Suppressor macrophage (primary cell): ENCODE results near the gene HS3ST4.

Source experiments
- DNase-seq, 4 experiments: peaks; one replicate each; pipeline ENCODE4 v3.0.0-alpha.2; 2020 to 2022

HS3ST4 gene

DNA sequence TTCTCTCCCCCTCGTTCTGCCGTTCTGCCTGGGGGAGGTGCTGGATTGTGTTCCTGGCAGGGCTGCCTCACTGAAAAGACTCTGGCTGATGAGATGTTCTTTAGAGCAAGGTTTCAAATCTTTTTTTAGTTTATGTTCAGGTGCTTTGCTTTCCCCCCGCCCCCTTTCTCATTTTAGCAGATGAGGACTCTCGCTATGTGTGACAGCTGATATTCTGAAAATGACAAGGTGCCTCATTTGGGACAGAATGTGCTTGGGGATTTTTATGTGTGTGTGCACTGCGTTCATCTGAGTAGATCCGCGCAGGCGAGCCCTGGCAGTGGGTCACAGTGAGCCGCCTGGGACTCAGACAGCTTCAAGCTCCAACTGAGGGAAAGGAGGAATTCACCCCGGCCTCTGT, 205.9 kb downstream of the HS3ST4 start:
- no peak for DNase-seq

DNA sequence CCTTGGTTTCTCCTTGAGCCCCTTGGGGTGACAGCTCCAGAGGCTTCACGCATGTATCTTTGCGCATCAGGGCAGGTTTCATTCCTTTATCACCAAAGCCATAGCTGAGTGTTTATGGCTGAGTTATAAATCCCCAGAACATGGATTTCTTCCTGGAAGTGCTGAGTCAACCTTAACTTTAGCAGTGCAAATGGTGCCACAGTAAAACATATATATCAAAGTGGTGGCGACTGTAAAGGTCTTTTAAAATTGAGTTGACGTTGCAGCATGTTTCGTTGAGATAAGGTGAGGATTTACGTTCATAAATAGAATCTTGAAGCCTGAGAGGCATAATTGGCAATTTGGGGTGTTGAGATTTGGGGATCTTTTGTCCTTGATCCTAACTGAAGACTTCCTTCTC, 214.1 kb downstream of the HS3ST4 start:
- DNase-seq, result no peak

DNA sequence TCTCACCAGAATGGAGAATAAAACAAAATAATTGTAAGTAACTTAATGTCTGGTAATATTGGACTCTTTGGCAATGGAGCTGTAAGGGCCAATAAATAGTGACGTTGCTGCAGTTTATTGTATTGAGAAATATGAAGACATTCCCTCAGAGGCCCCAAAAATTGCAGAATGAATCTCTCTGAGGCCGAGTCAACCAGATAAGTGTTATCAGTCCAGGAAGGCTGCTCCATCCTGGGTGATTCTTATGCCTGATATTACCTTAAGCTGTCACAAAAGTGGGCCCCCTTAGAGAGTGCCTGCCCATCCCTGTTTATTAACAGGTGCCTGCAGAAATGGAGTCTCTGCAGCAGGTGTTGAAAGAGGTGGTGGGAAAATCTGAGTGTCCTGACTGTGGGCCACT, 219.2 kb downstream of the HS3ST4 start:
- no peak for DNase-seq

DNA sequence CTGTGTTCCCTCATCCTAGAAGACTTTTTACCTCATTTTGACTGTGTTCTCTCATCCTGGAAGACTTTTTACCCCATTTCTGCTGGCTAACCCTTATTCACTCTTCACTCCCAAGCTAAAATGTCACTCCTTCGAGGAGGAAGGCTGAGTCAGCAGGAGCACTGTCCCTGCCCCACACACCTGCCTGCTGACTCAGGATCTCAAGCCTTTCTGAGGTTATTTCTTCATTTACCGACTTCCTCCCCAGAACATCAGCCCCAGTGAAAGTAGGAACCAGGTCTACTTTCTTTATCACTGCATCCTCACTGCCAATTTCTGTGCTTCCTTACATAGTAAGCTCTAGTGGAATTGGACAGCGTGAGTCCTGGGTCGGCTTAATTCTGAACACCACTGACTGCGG, 220.6 kb downstream of the HS3ST4 start:
- DNase-seq, result no peak

DNA sequence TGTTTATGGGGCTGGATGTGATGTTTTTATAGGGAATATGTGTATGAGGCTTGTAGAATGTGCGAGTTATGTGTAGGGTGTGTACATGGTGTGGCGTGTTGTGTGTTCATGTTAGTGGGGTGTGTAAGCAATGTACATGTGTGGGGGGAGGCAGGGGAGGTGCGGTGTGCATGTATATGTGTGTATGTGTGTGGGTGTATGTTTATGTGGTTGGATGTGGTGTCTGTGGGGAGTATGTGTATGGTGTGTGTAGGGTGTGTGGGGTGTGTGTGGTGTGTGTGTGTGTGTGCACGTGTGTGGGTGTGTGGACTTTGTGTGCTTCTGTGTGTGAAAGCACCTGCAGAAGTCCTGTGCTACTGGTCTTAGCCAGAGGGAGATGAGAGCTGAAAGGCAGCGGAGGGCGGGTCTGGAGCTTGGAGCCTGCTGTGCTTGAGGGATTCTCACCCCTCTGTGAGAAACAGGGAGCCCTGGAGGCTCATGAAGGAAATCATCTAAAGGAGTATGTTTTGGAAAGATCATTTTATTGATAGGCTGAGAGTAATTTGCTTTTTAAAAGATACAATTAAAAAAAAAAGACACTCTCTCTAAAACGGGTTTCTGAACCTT, 222.7 kb downstream of the HS3ST4 start:
- DNase-seq, result no peak

DNA sequence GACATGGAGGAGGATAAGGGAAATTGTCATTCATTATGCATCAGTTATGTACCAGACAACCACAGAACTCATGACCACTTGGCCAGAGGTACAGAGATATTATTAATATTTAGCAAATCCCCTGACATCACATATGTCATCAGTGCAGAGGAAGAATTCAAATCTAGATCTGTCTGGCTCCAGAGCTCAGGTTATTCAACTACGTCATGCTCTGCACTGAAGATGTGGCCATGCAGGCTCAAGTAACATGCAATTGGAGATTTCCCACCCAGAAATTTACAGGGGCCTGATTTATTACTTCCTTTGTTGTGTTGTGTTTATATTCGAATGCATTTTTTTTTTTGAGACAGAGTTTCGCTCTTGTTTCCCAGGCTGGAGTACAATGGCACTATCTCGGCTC, 224.3 kb downstream of the HS3ST4 start:
- DNase-seq, result no peak

DNA sequence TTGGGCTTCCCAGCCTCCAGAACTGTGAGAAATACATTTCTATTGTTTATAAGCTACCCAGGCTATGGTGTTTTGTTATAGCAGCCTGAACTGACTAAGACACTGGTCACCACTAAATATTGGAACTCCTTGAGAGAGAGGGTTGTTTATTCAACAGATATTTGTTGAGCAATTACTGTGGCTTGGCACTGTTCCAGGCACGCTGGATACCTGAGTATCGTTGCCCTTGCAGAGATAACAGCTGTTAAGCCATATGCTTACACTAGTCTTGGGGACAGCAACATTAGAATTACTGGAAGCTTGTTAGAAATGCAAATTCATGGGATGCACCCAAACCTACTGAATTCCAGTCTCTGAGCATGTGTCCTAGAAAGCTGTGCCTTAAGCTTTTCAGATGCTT, 230.7 kb downstream of the HS3ST4 start:
- DNase-seq, result no peak

DNA sequence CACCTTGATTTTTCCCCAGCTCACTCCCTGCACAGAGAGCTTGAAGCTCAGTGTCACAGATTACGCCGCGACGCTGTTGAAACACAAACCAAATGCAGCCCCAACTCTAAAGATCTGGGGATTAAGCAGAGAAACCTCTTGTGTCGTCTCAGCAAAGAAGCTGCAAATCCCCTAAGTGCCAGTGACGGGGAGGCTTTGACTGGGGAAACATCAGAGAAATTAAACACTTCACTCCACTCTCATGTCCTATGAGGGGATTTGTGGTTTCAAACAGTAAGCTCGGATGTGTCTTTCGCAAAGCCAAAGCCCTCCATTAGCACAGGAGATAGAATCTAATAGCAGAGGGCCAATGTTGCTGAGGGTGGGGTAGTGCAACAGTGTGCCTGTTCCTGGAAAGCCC, 233.7 kb downstream of the HS3ST4 start:
- DNase-seq, result no peak

DNA sequence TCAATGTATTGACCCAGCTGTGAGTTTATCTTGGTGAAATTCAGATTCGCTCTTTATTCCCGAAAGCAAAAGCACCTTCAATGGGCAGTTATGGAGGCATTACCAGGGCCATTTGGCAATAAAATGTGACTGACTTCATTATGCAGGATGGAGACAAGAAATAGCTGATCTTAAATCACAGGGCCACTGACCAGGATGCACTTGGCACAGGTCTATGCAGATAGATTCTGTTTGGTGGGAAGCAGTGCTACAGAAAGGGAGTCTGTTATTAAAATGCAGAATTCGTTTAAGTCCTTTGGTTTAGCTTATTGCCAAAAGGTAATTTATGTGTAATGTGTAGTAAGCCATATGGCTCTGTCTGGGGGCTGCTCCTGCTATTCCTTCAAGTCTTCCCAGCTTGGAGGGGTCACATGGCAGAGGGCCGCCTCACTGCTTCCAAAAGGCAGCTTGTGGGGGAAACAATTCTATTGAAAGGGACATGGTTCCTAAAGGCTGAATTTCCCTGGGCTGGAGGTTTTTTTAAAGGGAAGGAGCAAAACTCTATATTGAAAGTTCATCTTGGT, 239.8 kb downstream of the HS3ST4 start:
- no peak for DNase-seq

DNA sequence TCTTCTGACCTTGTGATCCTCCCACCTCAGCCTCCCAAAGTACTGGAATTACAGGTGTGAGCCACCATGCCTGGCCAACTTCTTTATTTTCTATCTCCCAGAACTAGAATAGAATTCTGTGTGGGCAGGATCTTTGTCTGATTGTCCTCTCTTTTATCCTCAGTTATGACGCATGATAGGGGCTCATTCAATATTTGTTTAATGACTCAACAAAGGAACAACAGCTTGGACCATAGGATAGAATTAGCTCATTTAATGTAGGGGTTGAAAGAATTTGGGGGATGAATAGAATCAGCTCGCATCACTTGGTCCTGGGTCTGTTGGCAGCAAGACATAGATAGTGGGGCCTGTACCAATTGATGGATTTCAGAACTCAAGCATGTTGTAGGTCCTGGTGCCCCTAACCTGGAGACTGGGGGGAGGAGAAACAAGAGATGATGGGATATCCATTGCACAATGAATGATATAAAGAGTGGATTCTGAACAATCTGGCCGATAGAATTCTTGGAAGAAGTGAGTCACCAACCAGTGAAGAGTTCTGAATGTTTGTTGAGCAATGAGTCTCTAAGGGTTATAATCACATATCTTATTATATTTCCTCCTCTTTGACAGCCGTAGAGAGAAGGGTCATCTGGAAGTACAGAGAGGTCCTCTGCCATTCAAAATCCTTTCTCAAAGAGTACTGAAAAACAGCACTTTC, 250.2 kb downstream of the HS3ST4 start:
- no peak for DNase-seq

DNA sequence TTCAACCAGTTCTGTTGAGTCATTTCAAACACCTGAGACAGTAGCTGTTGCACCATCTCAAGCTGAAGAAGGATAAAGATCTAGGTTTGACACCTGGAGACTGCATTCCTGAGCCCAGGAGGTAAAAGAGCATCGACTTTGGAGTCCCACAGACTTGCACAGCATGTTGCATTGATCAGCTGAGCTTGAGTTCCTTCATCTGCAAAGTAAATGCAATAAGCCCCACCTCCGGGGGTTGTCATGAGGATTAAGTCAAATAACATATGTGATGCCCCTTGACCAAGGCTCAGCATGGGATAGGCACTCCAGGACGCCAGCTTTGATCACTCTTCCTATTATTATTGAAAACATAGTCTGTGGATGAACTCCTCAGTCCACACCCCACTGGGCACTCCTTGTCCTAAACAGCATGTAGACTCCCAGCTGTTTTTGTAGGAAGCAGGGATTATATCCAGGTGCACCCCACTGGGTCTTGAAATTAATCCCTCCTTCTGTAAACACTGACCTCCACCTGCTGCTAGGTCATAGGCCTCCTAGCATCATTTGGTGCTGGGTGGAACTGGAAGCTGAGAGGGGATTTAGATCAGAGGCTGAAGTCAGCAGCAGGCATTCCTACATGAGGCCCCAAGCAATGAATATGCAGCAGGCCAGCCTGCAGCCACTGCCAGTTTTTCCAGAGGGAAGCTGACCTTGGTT, 259.0 kb downstream of the HS3ST4 start:
- no peak for DNase-seq

DNA sequence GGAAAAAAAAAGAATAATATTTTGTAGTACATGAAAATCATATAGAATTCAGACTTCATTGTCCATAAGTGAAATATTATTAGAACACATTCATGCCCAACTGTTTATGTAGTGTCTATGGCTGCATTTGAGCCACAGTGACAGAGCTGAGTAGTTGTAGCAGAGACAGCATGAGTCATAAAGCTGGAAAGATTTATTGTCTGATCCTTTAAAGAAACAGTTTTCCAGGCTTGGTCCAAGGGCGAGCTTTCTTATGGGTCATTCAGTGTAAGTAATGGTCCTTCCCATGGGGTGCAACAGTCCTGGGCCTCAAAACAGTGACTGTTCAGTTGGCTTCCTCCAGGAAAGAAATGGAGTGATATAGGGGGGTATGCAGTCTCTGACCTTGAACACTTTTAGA, 260.2 kb downstream of the HS3ST4 start:
- DNase-seq, result no peak

DNA sequence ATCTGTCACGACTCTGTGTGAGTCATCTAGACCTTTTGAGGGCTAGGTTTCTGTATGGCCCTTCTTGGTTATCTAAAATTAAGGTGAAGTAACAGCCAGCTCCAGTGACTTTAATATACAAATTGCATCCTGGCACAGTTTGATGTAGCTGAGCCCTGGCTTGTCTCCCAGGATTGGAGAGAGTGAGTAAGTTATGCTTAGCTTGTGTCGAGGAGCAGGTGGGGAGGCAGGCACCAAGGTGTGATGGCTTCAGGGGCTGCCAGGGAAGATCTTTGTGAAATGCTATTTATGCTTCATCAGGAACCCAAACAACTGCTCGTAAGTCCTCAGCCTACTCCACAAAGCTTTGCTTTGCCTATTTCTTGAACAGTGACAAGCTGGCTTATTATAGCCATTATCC, 261.2 kb downstream of the HS3ST4 start:
- DNase-seq, result no peak

DNA sequence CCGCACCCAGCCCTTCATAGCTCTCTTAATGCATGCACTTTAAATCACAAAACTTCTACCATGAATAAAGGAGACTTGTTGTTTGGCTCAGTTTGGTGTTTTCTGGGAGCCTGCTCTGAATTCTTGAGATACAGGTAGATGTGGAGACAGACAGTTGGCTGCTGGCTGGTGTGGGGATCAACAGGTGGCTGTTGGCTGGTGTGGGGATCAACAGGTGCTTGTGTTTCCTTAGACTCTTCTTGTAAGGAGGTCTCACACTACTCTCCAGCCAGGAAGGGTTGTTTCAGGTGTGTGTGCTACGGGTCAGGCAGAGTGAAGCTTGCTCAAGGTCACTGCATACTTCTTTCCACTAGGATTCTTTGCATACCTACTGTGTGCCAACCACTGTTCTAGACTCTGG, 265.9 kb downstream of the HS3ST4 start:
- no peak for DNase-seq

DNA sequence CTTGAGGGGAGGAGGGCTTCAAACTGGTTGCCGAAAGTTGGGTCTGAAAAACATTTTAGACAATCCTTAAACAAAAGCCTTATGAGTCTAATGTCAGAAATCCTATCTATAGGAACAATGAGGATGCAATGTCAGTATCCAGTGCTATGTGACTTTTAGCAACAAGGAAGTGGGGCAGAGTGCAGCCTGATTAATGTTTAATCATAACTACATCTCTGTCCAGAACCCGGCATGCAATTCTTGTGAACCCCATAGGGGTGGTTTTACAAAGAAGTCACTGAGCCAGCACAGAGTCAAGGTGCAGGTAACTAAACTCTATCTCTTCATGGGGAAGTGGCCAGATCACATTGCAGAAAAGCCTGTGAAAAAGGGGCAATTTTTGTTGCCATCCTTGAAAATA, 267.5 kb downstream of the HS3ST4 start:
- DNase-seq, result no peak

DNA sequence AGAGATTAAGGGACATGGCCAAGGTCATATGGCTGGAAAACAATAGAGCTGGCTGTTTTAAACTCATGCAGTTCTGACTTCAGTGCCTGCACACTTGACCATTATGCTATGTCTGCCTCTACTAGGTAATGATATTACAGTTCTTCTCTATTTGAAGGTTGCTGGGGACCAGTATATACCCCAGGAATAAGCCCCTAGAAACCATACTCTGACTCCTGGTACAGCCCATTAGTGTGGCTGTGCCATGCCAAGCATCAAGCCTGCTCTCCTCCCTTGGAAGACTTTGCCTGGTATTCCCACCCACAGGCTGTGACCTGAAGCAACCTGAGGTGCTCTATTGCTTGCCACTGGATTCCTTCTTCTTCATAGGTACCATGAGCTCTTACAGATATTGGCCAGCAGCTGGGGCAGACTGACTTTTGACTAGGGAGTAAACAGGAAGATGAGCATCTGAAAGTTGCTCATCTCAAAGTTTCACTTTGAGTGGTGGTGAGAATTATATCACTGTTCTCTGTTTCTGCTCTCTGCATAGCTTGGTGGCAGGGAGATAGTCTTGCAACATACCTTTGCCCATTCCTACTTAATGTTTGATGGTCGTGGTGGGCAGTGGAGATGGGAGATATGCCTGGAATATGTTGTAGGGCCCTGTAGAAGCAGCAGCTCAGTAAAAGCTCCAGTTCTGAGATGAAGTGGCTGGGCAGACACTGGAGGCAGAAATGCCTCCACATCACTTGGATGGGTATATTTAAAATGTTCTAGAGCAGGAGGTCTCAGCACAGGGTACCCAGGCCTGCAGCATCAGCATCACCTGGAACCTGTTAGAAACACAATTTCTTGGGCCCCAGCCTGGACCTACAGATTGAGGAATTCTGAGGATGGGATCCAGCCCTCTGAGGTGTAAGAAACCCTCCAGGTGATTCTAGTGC, 274.7 kb downstream of the HS3ST4 start:
- DNase-seq, result no peak

DNA sequence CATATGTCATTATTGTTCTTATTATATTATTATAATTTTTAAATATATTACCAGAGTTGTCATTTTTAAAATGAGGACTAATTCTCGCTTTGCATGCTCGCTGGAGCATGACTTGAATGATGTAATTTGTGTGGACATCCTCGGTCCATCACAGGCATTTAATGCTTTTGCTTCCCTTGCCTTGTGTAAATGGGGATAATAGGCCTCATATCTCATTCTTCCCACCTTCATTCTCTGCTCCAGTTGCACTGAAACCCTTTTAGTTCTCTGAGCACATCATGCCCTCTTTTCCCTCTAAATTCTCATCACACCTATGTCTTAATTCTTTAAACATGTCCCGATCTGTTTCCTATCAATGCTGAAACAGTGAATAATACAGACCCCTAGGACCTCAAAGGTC, 285.4 kb downstream of the HS3ST4 start:
- no peak for DNase-seq

DNA sequence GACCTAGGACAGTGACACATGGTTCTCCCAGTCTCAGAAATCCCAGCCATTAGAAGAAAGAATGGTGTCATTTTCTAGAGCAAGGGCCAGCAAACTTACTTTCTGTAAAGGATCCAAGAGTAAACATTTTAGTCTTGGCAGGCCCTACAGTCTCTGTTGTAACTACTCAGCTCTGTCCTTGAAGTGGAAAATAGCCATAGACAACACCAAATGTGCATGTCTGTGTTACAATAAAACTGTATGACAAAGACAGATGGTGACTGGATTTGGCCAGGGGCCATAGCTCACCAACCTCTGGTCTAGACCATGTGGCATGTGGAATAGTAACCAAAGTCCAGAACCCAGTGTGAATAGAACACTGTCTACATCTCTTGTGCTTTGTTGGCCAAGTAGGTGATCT, 286.5 kb downstream of the HS3ST4 start:
- DNase-seq, result no peak

DNA sequence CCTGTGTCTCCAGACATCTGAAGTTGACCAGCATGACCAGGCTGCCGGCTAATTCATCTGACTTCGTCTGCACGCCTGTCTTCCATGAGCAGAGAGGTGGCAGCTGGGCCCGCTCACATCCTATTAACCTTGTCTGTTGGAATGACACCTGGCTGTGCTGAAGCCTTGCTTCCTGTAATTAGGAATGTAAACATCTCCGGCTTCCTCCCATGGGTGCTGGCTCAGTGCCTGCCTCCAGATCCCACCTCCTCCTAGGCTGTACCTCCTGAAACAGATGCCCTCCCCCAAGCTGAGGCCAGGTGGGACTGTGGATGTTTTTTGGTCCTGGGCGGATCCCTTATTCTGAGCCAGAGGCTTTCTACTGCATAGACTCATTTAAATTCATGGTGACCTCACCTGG, 296.3 kb downstream of the HS3ST4 start:
- DNase-seq, result no peak

DNA sequence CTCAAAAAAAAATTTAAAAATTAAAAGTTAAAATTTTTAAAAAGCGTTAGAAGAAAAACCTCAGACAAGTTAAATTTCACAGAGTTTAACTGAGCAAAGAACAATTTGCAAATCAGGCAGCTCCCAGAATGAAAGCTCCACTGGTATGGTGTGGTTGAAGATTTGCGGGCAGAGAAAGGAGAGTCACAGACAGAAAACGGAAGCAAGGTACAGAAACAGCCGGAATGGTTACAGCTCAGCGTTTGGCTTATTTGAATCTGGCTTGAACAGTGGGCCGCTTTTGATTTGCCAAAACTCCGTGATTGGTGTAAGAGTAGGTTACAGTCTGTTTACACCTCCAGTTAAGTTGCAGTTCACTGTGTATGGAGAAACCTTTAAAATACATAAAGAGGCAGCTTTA, 297.1 kb downstream of the HS3ST4 start:
- DNase-seq, result no peak

DNA sequence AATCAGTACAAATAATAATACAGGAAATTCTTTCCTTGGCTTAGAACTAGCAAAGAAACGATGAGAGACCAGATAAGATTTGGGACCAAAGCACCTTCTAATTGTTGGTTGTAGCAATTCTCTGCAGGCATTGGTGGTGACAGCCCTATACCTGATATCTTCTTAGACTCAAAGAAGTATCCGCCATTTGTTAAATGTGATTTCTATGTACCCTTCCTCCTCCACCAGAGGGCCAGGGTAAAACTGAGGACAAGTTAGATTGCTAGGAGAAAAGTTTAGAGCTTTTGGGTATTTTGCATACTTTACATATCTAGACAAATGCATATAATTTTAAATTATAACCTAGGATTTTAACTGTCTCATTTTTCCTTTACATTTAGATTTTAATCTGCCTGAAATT, 304.3 kb downstream of the HS3ST4 start:
- DNase-seq, result no peak

DNA sequence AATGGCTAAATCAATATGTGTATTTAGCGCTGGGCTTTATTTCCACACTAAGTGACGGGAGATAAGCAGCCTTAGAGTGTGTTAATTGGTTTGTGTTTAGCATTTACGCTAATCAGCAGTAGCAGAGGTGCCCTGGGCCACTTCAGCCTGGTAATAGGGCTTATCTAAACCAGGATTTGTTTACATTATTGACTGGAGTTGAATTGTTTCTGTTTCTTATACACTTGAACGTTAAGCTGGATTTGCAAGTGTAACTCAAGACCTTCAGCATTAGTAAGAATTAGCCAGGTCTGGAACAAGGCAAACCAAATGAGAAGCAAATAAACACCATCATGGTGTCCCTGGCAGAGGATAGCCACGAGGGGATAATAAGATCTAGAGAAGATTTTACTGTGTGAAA, 313.6 kb downstream of the HS3ST4 start:
- DNase-seq, result no peak

DNA sequence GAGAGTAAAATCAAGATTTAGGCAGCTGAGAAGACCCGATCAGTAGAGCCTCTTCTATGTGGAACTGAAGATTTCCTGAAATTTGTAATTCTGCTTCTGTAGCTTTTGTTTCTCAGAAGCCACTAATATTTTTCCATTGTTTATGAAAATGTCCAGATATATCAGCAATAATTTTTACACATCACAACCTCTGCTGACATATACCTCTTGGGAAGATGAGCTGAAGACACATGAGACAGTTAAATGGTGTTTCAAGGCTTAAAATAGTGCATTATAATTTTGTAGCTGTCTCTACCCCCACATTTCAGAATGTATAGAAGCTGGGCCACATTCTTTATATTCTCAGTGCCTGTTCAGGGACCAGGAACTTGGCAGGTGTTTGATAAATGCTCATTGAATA, 320.6 kb downstream of the HS3ST4 start:
- no peak for DNase-seq
